Endothelial cell of umbilical vein (primary cell): ENCODE data around the gene CHMP1B. TPM values are rescaled to one million over a fixed set of nuclear protein-coding genes. Genes with fewer than 3 reads are reported as not detected.

Experiments used
- BruUV-seq: library from RNA; stranded (reverse); fragments of 400-500 nt; replicated peaks from 2 replicates; lab custom pipeline; 2021; lab: Mats Ljungman, UMichigan
- CTCF ChIA-PET: fragments of 300-600, 350-600 bp; sonication (Branson Sonifier 250); formaldehyde crosslinking; loops from one replicate; lab custom pipeline; 2021; ENCODE audit warnings: antibody characterized with exemption, inconsistent platforms; lab: Charles Lee
- POLR2A ChIA-PET: fragments of 300-600, 350-600 bp; sonication (Branson Sonifier 250); formaldehyde crosslinking; loops from one replicate; lab custom pipeline; 2021; ENCODE audit warnings: antibody characterized with exemption, inconsistent platforms; lab: Charles Lee
- DNase-seq: peaks from one replicate; pipeline ENCODE4 v3.0.0-alpha.2; 2011; ENCODE audit warnings: low read depth, low spot score
- FAIRE-seq: peaks from 2 replicates; lab custom pipeline; 2011; peaks lifted over from hg19 to GRCh38; lab: Jason Lieb, UNC
- H2AFZ ChIP-seq: 2 replicates; pipeline ENCODE4 v1.6.0; 2012; ENCODE audit warnings: low read depth, low read length, control low read depth, inconsistent platforms
- H3K27ac ChIP-seq: 2 replicates; pipeline ENCODE4 v1.5.1; 2011; ENCODE audit warnings: low read depth, mild to moderate bottlenecking, control low read depth, low read length, moderate library complexity; ENCODE audit not compliant: insufficient read depth
- H3K27me3 ChIP-seq, 2 experiments: 2 replicates each; pipeline versions ENCODE4 v1.6.0 to v1.6.1; 2011; ENCODE audit warnings: low read length in 2 of 2, mixed read lengths in 1 of 2; ENCODE audit not compliant: control insufficient read depth in 2 of 2, insufficient read depth in 2 of 2
- H3K36me3 ChIP-seq, 2 experiments: 2 replicates in 1 of 2; 3 replicates in 1 of 2; pipeline ENCODE4 v1.5.1; 2011; ENCODE audit warnings: low read length in 2 of 2, mild to moderate bottlenecking in 1 of 2, moderate library complexity in 1 of 2; ENCODE audit not compliant: control insufficient read depth in 2 of 2, insufficient read depth in 2 of 2; ENCODE audit errors: extremely low read depth in 1 of 2
- H3K4me1 ChIP-seq: 3 replicates; pipeline ENCODE4 v1.5.1; 2011; ENCODE audit warnings: mild to moderate bottlenecking, low read length; ENCODE audit not compliant: control insufficient read depth, insufficient read depth; ENCODE audit errors: extremely low read depth
- H3K4me2 ChIP-seq: 2 replicates; pipeline ENCODE4 v1.6.1; 2011; ENCODE audit warnings: low read length, control low read depth, mixed read lengths; ENCODE audit not compliant: insufficient read depth
- H3K4me3 ChIP-seq, 3 experiments: fragments of 200-600 bp in 1 of 3; sonication (generic), shearing (Covaris generic) in 1 of 3; replicated peaks in 1 of 3; 2 replicates each; pipeline ENCODE4 v1.5.1; 2011 to 2016; ENCODE audit warnings: control low read depth in 3 of 3, low read length in 3 of 3, mild to moderate bottlenecking in 2 of 3, inconsistent platforms in 1 of 3, low read depth in 1 of 3, moderate library complexity in 1 of 3; ENCODE audit not compliant: insufficient read depth in 1 of 3
- H3K79me2 ChIP-seq: 2 replicates; pipeline ENCODE4 v1.6.0; 2012; ENCODE audit warnings: low read length, inconsistent platforms; ENCODE audit not compliant: control insufficient read depth, insufficient read depth
- H3K9ac ChIP-seq: replicated peaks from 2 replicates; pipeline ENCODE3; 2011; ENCODE audit warnings: low read length, control low read depth; ENCODE audit not compliant: insufficient read depth; ENCODE audit errors: extremely low read depth
- H3K9me1 ChIP-seq: replicated peaks from 3 replicates; pipeline ENCODE4 v1.6.0; 2011; ENCODE audit warnings: mild to moderate bottlenecking, low read length; ENCODE audit not compliant: control insufficient read depth, insufficient read depth; ENCODE audit errors: extremely low read depth
- H3K9me3 ChIP-seq: replicated peaks from 2 replicates; pipeline ENCODE4 v1.5.1; 2012; ENCODE audit warnings: low read length, inconsistent platforms; ENCODE audit not compliant: control insufficient read depth, insufficient read depth
- H4K20me1 ChIP-seq: replicated peaks from 2 replicates; pipeline ENCODE3; 2011; ENCODE audit warnings: mild to moderate bottlenecking, low read length; ENCODE audit not compliant: control insufficient read depth, insufficient read depth; ENCODE audit errors: extremely low read depth
- EZH2 ChIP-seq: IDR thresholded peaks from 2 replicates; pipeline ENCODE4 v1.6.1; 2012; ENCODE audit warnings: borderline replicate concordance, low read depth, mild to moderate bottlenecking, moderate library complexity, low read length, inconsistent platforms; ENCODE audit not compliant: severe bottlenecking
- FOS ChIP-seq: IDR thresholded peaks from 2 replicates; pipeline ENCODE4 v1.6.1; 2011; ENCODE audit warnings: mild to moderate bottlenecking, low read length, moderate library complexity, borderline replicate concordance; ENCODE audit not compliant: insufficient read depth
- JUN ChIP-seq: IDR thresholded peaks from 2 replicates; pipeline ENCODE4 v1.6.1; 2011; ENCODE audit warnings: borderline replicate concordance, low read depth; ENCODE audit not compliant: insufficient read length, insufficient read depth
- POLR2A ChIP-seq: IDR thresholded peaks from 2 replicates; pipeline ENCODE4 v1.6.1; 2012; ENCODE audit warnings: low read depth, mild to moderate bottlenecking, control low read depth, low read length
- dilution Hi-C: fragments of 300-500 bp; cut with MboI; formaldehyde crosslinking; loops from one replicate; pipeline ENCODE4 v1.15.0; 2019; ENCODE audit warnings: low sequenced_read_pairs; ENCODE audit not compliant: extremely low pct_ligation_motif_present
- intact Hi-C: fragments of 100-400 bp; cut with micrococcal nuclease; formaldehyde crosslinking; loops from one replicate; pipeline ENCODE4 v1.10.0; 2022
- polyA plus RNA-seq, 4 experiments: library from polyadenylated mRNA; depleted of rRNA in 3 of 4; stranded (reverse) in 3 of 4; unstranded in 1 of 4; fragments of >200 nt; gene quantifications; 2 replicates each; pipeline versions ENCODE4 v1.2.1 to v1.2.3, GENCODE V29; 2011 to 2012; ENCODE audit warnings: missing spikeins in 1 of 4
- total RNA-seq: library from RNA; stranded (reverse); gene quantifications from 2 replicates; pipeline ENCODE4 v1.2.3, GENCODE V29; 2021

The CHMP1B gene
- total and polyA plus RNA-seq, 2 donors (not counting 3 experiments of a cell fraction or from before 2014, with no cell fraction given): 24.0 to 27.0 TPM

- POLR2A ChIA-PET: no interaction called here
- intact Hi-C loops: no loop called here
- H3K9me1 ChIP-seq: no peaks in the 10 kb centered on the region
- peak overlapping the region; percentile 9 for H3K4me2 ChIP-seq
- H3K27me3 ChIP-seq: no peaks in the 10 kb centered on the region
- H3K36me3 ChIP-seq: no peaks in the 10 kb centered on the region
- no peak overlapping the region for H3K4me3 ChIP-seq
- no TSS peak for BruUV-seq
- no peak for TF ChIP-seq POLR2A
- peak; percentile 14 for TF ChIP-seq FOS
- H3K9ac ChIP-seq: no peak overlapping the region
- CTCF ChIA-PET: no interaction called here
- no peaks in the 10 kb centered on the region for H3K9me3 ChIP-seq
- no peaks in the 10 kb centered on the region for H3K4me1 ChIP-seq
- DNase-seq (peak; percentile 6), FAIRE-seq (peak; percentile 54)
- no peaks in the 10 kb centered on the region for H3K79me2 ChIP-seq
- no peak overlapping the region for H2AFZ ChIP-seq
- H4K20me1 ChIP-seq: no peaks in the 10 kb centered on the region
- H3K27ac ChIP-seq: no peak overlapping the region
- dilution Hi-C loops: no loop called here
Measured at GRCh38 chr18:11883153-11883552, 31.9 kb downstream of the CHMP1B start.

DNA sequence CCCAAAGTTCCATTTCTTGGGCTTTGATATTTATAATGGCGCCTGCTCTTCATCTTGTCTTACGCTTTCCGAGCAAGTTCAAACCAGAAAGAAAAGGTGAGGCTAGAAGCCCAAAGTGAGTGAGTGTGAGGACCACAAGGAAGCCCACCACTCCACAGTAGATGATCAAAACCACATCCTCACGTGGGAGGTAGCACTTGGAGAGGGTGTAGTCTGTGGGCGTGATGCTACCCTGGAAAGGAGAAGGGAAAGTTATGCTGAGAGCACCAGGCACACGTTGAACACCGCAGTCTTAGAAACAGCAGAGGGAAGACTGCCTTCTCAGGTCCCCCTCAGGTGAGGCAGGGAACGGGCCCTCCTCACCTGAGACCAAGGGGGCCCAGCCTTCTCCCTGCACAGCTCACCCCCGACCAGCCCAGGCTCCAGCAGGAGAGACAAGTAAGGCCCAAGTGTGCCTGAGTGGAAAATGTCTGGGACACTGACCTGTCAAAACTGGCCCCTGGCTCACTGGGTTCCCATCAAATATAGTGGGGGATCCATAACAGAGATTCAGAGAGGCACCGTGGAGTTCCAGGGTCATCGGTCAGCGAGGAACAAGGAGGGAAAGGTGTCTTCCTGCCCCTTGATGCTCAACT, 33.3 kb downstream of the CHMP1B start:
- no peak for FAIRE-seq
- no peak overlapping the region for H3K27ac ChIP-seq
- BruUV-seq: no TSS peak

More for the DNA sequence above, 33.3 kb downstream of the CHMP1B start:
- H3K36me3 ChIP-seq: no peaks in the 10 kb centered on the region
- TF ChIP-seq JUN (no peak), EZH2 (no peak)
- ChIA-PET CTCF (no interaction called here), POLR2A (no interaction called here)
- intact Hi-C loops (no loop called here), dilution Hi-C loops (no loop called here)
- no peak overlapping the region for H2AFZ ChIP-seq
- H3K9me3 ChIP-seq: no peaks in the 10 kb centered on the region
- no peaks in the 10 kb centered on the region for H3K27me3 ChIP-seq
- no peak overlapping the region for H3K4me3 ChIP-seq
- no peak overlapping the region for H3K4me2 ChIP-seq
- no peaks in the 10 kb centered on the region for H4K20me1 ChIP-seq
- H3K79me2 ChIP-seq: no peaks in the 10 kb centered on the region
- no peak overlapping the region for H3K9ac ChIP-seq
- no peaks in the 10 kb centered on the region for H3K4me1 ChIP-seq
- no peak for DNase-seq
- no peaks in the 10 kb centered on the region for H3K9me1 ChIP-seq
